IMR-90 (cell line): ENCODE data around the gene LRP1-AS. TPM values are rescaled to one million over a fixed set of nuclear protein-coding genes. Genes with fewer than 3 reads are reported as not detected.

Experiments used
- ATAC-seq: fragments of 200-7000 bp; cut with Tn5 transposase; 2 replicates; pipeline ENCODE4 v1.9.1; 2020; ENCODE audit warnings: low read depth, mild to moderate bottlenecking, moderate library complexity
- BruUV-seq: library from RNA; stranded (reverse); fragments of 400-500 nt; replicated peaks from 2 replicates; lab custom pipeline; 2021; lab: Mats Ljungman, UMichigan
- CTCF ChIA-PET: fragments of 300-600 bp; formaldehyde crosslinking; extraction: SDS; loops from one replicate; lab custom pipeline; 2021; ENCODE audit warnings: antibody characterized with exemption; lab: Yijun Ruan, JAX
- POLR2A ChIA-PET: fragments of 300-600 bp; sonication (Branson Sonifier 250); formaldehyde crosslinking; loops from one replicate; lab custom pipeline; 2022; ENCODE audit warnings: antibody characterized with exemption; ENCODE audit not compliant: unreplicated experiment; lab: Charles Lee
- DNase-seq: peaks from one replicate; pipeline ENCODE4 v3.0.0; 2013
- H2AFZ ChIP-seq: replicated peaks from 2 replicates; pipeline ENCODE3; 2013; ENCODE audit warnings: low read length, mild to moderate bottlenecking; ENCODE audit not compliant: poor library complexity
- H2AK5ac ChIP-seq: 2 replicates; pipeline ENCODE4 v1.6.1; 2013; ENCODE audit warnings: low read depth, low read length, inconsistent platforms
- H2AK9ac ChIP-seq: replicated peaks from 2 replicates; pipeline ENCODE3; 2013; ENCODE audit warnings: mild to moderate bottlenecking, low read depth, low read length, moderate library complexity; ENCODE audit not compliant: poor library complexity
- H2BK120ac ChIP-seq: 2 replicates; pipeline ENCODE4 v1.6.1; 2013; ENCODE audit warnings: low read depth, low read length, inconsistent platforms
- H2BK15ac ChIP-seq: 3 replicates; pipeline ENCODE4 v1.6.1; 2013; ENCODE audit warnings: low read depth, low read length, inconsistent platforms
- H2BK20ac ChIP-seq: 2 replicates; pipeline ENCODE4 v1.6.1; 2013; ENCODE audit warnings: low read depth, mild to moderate bottlenecking, inconsistent platforms, low read length, moderate library complexity
- H2BK5ac ChIP-seq: 2 replicates; pipeline ENCODE4 v1.6.1; 2013; ENCODE audit warnings: mild to moderate bottlenecking, low read depth, low read length, inconsistent platforms; ENCODE audit not compliant: poor library complexity, severe bottlenecking
- H3K14ac ChIP-seq: replicated peaks from 2 replicates; pipeline ENCODE4 v1.6.1; 2013; ENCODE audit warnings: low read depth, low read length, inconsistent platforms
- H3K18ac ChIP-seq: 2 replicates; pipeline ENCODE4 v1.6.1; 2013; ENCODE audit warnings: low read depth, low read length, control low read depth
- H3K23ac ChIP-seq: 2 replicates; pipeline ENCODE4 v1.6.1; 2013; ENCODE audit warnings: low read depth, low read length, inconsistent platforms
- H3K27ac ChIP-seq: 2 replicates; pipeline ENCODE4 v1.5.1; 2013; ENCODE audit warnings: mild to moderate bottlenecking, control low read depth, low read length; ENCODE audit not compliant: insufficient read depth
- H3K27me3 ChIP-seq: 2 replicates; pipeline ENCODE4 v1.6.1; 2013; ENCODE audit warnings: low read length; ENCODE audit not compliant: control insufficient read depth, insufficient read depth
- H3K36me3 ChIP-seq: 2 replicates; pipeline ENCODE4 v1.6.1; 2013; ENCODE audit warnings: low read length, mixed read lengths; ENCODE audit not compliant: control insufficient read depth, insufficient read depth
- H3K4ac ChIP-seq: 2 replicates; pipeline ENCODE4 v1.6.1; 2013; ENCODE audit warnings: low read depth, low read length, inconsistent platforms
- H3K4me1 ChIP-seq: 2 replicates; pipeline ENCODE4 v1.6.1; 2013; ENCODE audit warnings: low read length, mixed read lengths; ENCODE audit not compliant: control insufficient read depth, insufficient read depth
- H3K4me2 ChIP-seq: 2 replicates; pipeline ENCODE4 v1.6.1; 2013; ENCODE audit warnings: low read depth, mild to moderate bottlenecking, control low read depth, low read length, moderate library complexity
- H3K4me3 ChIP-seq: 2 replicates; pipeline ENCODE4 v1.5.1; 2013; ENCODE audit warnings: low read depth, mild to moderate bottlenecking, control low read depth, low read length, moderate library complexity; ENCODE audit not compliant: insufficient read depth
- H3K56ac ChIP-seq: 2 replicates; pipeline ENCODE4 v1.6.1; 2013; ENCODE audit warnings: low read length, inconsistent platforms; ENCODE audit not compliant: insufficient read depth; ENCODE audit errors: extremely low read depth
- H3K79me1 ChIP-seq, 2 experiments: 2 replicates each; pipeline ENCODE4 v1.6.1; 2013; ENCODE audit warnings: low read length in 2 of 2, inconsistent platforms in 1 of 2, low read depth in 1 of 2
- H3K9ac ChIP-seq: 2 replicates; pipeline ENCODE4 v1.6.1; 2013; ENCODE audit warnings: low read depth, low read length, control low read depth
- H3K9me1 ChIP-seq: 2 replicates; pipeline ENCODE4 v1.6.1; 2013; ENCODE audit warnings: low read length, inconsistent platforms; ENCODE audit not compliant: insufficient read depth
- H3K9me3 ChIP-seq: 2 replicates; pipeline ENCODE4 v1.6.1; 2013; ENCODE audit warnings: low read length; ENCODE audit not compliant: control insufficient read depth, insufficient read depth
- H4K20me1 ChIP-seq: 2 replicates; pipeline ENCODE4 v1.6.1; 2013; ENCODE audit warnings: low read length, inconsistent platforms; ENCODE audit not compliant: insufficient read depth
- H4K5ac ChIP-seq: 2 replicates; pipeline ENCODE4 v1.6.1; 2013; ENCODE audit warnings: mild to moderate bottlenecking, low read depth, low read length, control low read depth
- H4K8ac ChIP-seq, 2 experiments: 2 replicates each; pipeline ENCODE4 v1.6.1; 2013; ENCODE audit warnings: low read depth in 2 of 2, low read length in 2 of 2, control low read depth in 1 of 2, inconsistent platforms in 1 of 2
- H4K91ac ChIP-seq: 2 replicates; pipeline ENCODE4 v1.6.1; 2013; ENCODE audit warnings: low read depth, low read length, inconsistent platforms; ENCODE audit not compliant: insufficient read depth
- CHD1 ChIP-seq: IDR thresholded peaks from 2 replicates; pipeline ENCODE4 v1.6.1; 2012; ENCODE audit warnings: low read depth, low read length, improper control_type of control experiment
- FOS ChIP-seq: fragments of 150-350 bp; IDR thresholded peaks from 2 replicates; pipeline ENCODE4 v1.6.1; 2016; ENCODE audit warnings: low read depth, low read length
- NFE2L2 ChIP-seq: fragments of 150-350 bp; IDR thresholded peaks from 2 replicates; pipeline ENCODE4 v1.6.1; 2016; ENCODE audit warnings: low read depth, mild to moderate bottlenecking, low read length
- POLR2A ChIP-seq: IDR thresholded peaks from 2 replicates; pipeline ENCODE4 v1.6.1; 2012; ENCODE audit warnings: mild to moderate bottlenecking, low read depth, low read length
- WGBS, 2 experiments: methylation state at CpG; one replicate each; pipeline versions ENCODE4 v1.1.5 to v1.1.7; 2013; ENCODE audit warnings: missing lambda C conversion rate in 2 of 2; ENCODE audit not compliant: insufficient read length in 1 of 2; ENCODE audit errors: extremely low coverage in 2 of 2; 5-methylcytosine and 5-hydroxymethylcytosine counted together
- dilution Hi-C: fragments of 300-500 bp; cut with HindIII; formaldehyde crosslinking; loops from one replicate; pipeline ENCODE4 v1.14.3; 2018; ENCODE audit warnings: low sequenced_read_pairs; ENCODE audit not compliant: unreplicated experiment
- in situ Hi-C: fragments of 300-500 bp; cut with MboI; formaldehyde crosslinking; loops from 3 replicates; pipeline ENCODE4 v1.14.3; 2019; ENCODE audit warnings: low sequenced_read_pairs, inconsistent platforms, mixed read lengths
- intact Hi-C: fragments of 100-400 bp; cut with micrococcal nuclease; formaldehyde crosslinking; loops from 2 replicates; pipeline ENCODE4 v1.10.0; 2022
- polyA plus RNA-seq, 3 experiments: library from polyadenylated mRNA; depleted of rRNA; stranded (reverse); fragments of >200 nt; gene quantifications; 2 replicates each; pipeline ENCODE4 v1.2.3, GENCODE V29; 2012; ENCODE audit warnings: low replicate concordance in 1 of 3
- total RNA-seq: library from RNA; depleted of rRNA; stranded (reverse); fragments of >200 nt; gene quantifications from 2 replicates; pipeline ENCODE4 v1.2.3, GENCODE V29; 2012

Gene LRP1-AS
- total and polyA plus RNA-seq, 2 of the 4 experiments (the other 2 are of a cell fraction) = not detected

DNA sequence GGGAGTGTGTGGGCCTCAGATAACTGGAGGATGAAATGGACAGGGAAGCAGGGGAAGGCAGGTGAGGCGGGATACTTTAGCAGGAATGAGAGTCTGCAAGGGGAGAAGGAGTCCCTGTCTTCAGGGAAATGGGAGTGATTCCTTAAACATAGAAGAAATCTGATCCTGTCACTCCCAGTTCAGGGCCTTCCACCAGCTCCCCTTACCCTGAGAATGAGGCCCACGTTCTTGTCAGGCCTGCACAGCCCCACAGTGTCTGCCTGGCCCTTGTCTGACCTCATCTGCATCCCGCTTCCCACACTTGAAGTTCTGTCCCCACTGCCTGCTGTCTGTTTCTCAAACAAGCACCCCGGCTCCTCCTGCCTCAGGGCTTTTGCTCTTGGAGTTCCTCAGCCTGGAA lies 12.6 kb upstream of the LRP1-AS start:
- Histone ChIP-seq H3K9me1 (peaks cover 17% of the 10 kb centered on the region), H2AK5ac (no peak overlapping the region), H3K18ac (no peak overlapping the region), H2BK120ac (no peak overlapping the region), H2BK15ac (no peak overlapping the region), H3K27ac (no peak overlapping the region), H2AFZ (no peak overlapping the region), H3K4ac (no peak overlapping the region), H3K27me3 (no peaks in the 10 kb centered on the region), H4K91ac (no peak overlapping the region), H3K56ac (no peak overlapping the region), H3K4me2 (no peak overlapping the region), H3K36me3 (peaks cover 88% of the 10 kb centered on the region), H3K4me3 (no peak overlapping the region), H2AK9ac (no peak overlapping the region), H3K23ac (no peak overlapping the region), H3K9me3 (no peaks in the 10 kb centered on the region), H4K8ac (no peak overlapping the region), H3K79me1 (peaks cover 32 to 84% of the 10 kb centered on the region in 2 experiments), H3K4me1 (no peaks in the 10 kb centered on the region; the same call in 1 of the 2 replicates), H2BK20ac (no peak overlapping the region), H3K9ac (no peak overlapping the region), H3K14ac (no peak overlapping the region), H4K20me1 (peaks cover 36% of the 10 kb centered on the region), H2BK5ac (no peak overlapping the region), H4K5ac (no peak overlapping the region)
- BruUV-seq = no TSS peak
- TF ChIP-seq POLR2A (no peak), CHD1 (no peak), NFE2L2 (no peak), FOS (no peak)
- POLR2A ChIA-PET = no interaction called here
- CTCF ChIA-PET = no interaction called here
- dilution Hi-C loops (no loop called here), in situ Hi-C loops (no loop called here), intact Hi-C loops (no loop called here)
- DNase-seq (no peak), ATAC-seq (no peak)
- 100% methylated on average over 2 of the region's 4 CpGs; no CpG with 5 or more reads in 1 of the 2 experiments for WGBS, 2 experiments
